ENCODE measurements around the gene ADTRP.
"Not testable (repeated sequence)": the region's sequence is repeated elsewhere in the genome, so short reads cannot be mapped to it uniquely, and the experiment has no call there.

The ADTRP gene

GRCh38 chr6:11688425-11688709 lies 90.2 kb downstream of the ADTRP start:
- DNase-seq: no peak

DNA sequence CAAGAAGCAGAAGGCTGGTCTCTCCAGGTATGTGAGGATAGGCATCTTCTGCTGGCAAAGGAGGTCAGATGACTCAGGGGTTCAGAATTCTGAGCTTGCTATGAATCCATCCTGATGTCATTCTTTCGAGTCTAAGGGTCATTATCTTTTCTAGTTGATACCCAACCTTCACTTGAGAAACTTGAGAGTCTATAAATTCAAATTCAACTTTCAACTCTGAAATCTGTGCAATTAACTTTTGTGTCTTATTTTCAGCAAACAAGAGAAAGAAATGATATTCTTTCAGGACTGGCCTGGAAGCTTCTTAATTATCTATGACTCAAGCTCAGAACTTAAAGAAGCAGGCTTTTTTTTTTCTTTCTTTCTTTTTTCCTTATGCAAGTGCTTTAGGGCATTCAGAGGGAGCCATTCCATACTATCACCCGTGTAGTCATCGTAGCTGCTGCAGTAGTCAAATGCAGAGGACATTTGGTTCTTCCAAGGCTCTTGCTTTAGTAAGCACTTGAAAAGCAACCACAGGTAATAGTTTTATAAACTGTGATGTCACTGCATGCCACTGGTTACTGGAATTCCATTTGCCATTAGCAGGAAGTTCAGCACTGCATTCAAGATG lies 93.0 kb downstream of the ADTRP start:
- no peak for DNase-seq

DNA sequence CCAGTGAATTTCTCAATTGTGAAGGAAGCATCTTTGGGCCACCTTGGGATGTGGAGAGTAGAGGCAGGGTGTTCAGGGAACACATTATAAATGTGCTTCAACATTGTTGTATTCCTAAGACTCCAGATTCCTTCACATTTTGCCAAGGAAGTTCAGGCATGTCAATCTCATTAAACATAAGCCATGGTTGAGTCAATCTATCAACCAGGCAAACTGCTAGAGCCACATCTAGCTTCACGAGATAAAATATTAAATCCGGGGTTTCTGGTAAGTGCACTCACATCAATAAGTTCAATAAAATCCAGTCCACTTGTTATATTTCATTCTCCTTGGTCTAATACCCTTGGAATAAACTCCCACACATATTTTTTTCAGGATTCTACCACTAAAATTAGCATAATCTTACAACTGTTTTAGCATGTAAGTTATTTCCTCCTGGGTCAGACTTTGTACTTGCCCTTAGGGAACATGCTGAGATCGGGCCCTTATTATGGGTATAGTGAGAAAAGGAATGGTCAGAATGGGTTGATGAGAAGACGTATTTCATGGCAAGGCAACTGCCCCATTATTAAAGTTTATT lies 93.6 kb downstream of the ADTRP start:
- no peak for DNase-seq

- no peak for DNase-seq
Measured at GRCh38 chr6:11683871-11684270, 94.7 kb downstream of the ADTRP start.

- no peak for DNase-seq
Measured at GRCh38 chr6:11682561-11682975, 96.0 kb downstream of the ADTRP start.

DNA sequence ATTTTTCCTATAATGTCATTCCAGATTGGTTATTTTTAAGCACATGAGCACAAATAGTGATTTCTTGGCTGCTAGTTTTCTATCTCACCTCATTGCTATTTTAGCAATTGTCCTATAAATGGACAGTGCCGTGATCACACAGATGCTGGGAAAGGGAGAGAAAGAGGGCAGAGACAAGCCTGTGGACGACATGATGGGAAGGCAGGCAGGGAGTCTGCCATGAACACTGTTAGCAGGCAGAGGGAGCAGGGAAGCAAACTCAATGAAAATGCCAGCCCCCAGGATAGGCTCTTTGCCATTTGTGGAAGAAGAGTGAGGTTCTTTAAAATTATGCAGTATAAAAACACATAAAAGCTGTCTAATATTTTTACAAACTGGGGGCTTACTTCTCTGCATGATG lies 96.8 kb downstream of the ADTRP start:
- no peak for DNase-seq

GRCh38 chr6:11681357-11681756 lies 97.2 kb downstream of the ADTRP start:
- no peak for DNase-seq

- not testable (repeated sequence) for DNase-seq
Measured at GRCh38 chr6:11680479-11680878, 98.1 kb downstream of the ADTRP start.

GRCh38 chr6:11679099-11679498 lies 99.5 kb downstream of the ADTRP start:
- DNase-seq: no peak

- no peak for DNase-seq
Measured at GRCh38 chr6:11675601-11676000, 103.0 kb downstream of the ADTRP start.

GRCh38 chr6:11672669-11673068 lies 105.9 kb downstream of the ADTRP start:
- DNase-seq: no peak

DNA sequence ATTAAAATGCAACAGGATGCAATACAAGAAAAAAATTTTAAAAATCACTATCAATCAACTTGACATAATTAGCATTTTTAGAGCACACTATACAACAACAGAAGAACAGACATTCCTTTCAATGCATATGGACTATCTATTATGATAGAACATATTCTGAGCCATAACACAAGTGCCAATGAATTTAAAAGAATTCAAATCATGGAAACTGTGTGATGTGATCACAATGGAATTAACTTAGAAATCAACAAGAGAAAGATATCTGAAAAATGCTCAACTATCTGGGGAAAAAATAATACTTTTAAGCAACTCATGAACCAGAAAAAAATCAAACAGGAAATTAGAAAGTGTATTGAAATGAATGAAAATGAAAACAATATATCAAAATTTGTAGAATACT lies 106.3 kb downstream of the ADTRP start:
- DNase-seq: no peak

DNA sequence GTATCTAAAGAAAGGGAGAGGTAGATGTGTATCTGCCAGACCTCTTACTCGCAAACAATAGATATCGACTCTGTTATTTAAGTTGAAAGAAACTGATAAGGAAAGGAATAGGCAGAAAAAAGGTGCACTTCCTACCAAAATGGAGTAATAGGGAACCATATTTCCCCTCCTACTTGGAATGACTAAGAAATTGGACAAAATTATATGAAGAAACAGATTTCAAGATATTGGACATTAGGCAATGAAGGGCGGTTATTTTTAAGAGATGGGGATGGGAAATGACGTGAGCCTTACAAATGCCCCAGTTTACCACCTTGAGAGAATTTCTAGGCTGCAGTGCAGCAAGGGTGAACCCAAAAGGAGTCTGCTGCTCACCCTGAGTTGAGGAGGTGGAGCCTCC lies 108.9 kb downstream of the ADTRP start:
- DNase-seq: no peak

DNA sequence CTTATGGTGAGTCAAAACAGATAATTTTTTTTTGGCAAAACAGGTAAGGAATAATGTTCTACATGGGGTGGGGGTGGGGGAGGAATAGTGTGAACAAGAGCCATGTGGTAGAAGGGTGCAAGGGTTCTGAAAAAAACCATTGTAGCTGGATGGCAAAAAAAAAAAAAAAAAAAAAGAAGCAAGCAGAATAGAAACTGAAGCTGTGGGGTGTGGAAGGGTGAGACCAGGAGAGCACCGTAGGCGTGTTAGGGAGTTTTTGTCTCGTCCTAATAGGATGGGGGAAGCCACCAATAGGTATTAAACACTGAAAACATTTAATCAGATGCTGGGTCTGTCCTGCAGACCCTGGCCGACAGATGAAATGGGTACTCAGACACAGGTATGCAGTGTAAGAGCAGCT lies 110.1 kb downstream of the ADTRP start:
- DNase-seq: no peak

DNA sequence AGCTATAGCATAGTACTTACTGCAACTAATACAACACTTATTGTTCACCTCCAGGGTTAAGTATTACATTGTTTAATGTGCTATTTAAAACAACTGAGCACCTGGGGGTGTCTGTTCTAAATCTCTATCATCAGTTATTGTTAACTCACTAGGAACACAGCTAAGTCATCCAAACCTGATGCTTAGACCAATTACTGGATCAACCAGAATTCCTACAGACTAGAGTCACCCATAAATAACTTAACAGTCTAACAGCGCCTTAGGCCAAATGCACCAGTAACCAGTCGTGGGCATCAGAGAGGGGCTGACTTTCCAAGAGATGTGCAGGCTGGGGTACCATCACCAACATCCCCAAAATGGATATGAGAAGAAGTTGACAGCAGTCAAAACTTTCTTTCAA lies 110.7 kb downstream of the ADTRP start:
- no peak for DNase-seq

DNA sequence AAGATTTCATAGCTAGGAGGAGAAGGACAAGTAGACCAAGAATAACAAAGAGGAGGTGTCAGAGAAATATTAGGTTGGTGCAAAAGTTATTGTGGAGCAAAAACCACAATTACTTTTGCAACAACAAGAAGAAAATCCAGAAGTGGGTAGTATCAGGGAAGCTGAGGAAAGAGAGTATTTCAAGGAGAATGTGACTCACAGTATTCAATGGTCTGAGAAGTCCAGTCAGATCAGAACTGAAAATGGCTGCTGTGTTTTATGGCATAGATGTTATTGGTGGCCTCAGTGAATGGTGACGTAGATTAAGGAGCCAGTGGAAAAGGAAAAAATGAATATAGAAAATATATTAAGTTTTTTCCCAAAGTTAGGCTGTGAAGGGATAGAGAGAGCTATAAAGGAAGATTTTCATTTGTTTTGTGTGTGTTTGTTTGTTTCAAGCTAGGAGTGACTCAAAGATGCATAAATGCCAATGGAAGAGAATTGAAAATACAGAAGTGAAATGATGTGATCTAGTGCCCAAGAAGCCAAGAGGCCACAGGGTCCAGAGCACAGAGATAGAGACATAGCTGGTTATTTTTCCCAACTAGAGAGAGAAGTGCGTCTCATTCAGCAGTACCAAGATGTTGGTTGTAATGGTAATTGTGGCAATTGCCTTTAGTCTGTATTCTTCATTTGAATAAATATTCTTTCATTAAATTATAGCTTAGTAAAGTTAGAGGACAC lies 112.8 kb downstream of the ADTRP start:
- no peak for DNase-seq

Measured in NCI-H187 (cell line).